ENCODE results near the gene BICC1.
"Not testable (repeated sequence)": the region's sequence is repeated elsewhere in the genome, so short reads cannot be mapped to it uniquely, and the experiment has no call there.

The BICC1 gene

GRCh38 chr10:58567652-58568051 is 55.0 kb downstream of the BICC1 start:
- no peak for DNase-seq

GRCh38 chr10:58568428-58568935 is 55.8 kb downstream of the BICC1 start:
- no peak for DNase-seq

GRCh38 chr10:58570307-58570723 is 57.6 kb downstream of the BICC1 start:
- DNase-seq = no peak

GRCh38 chr10:58570979-58571378 is 58.3 kb downstream of the BICC1 start:
- no peak for DNase-seq

GRCh38 chr10:58573144-58573543 is 60.5 kb downstream of the BICC1 start:
- no peak for DNase-seq

- no peak for DNase-seq
These were observed 61.4 kb downstream of the BICC1 start for GRCh38 chr10:58574058-58574457.

- no peak for DNase-seq
These were observed 62.8 kb downstream of the BICC1 start for GRCh38 chr10:58575491-58575890.

GRCh38 chr10:58576751-58577436 is 64.2 kb downstream of the BICC1 start:
- DNase-seq = no peak

GRCh38 chr10:58577437-58577777 is 64.7 kb downstream of the BICC1 start:
- DNase-seq = no peak

GRCh38 chr10:58578366-58578765 is 65.7 kb downstream of the BICC1 start:
- DNase-seq = no peak

- no peak for DNase-seq
These were observed 66.5 kb downstream of the BICC1 start for GRCh38 chr10:58579011-58579655.

- no peak for DNase-seq
These were observed 69.4 kb downstream of the BICC1 start for GRCh38 chr10:58582045-58582444.

GRCh38 chr10:58585435-58585834 is 72.8 kb downstream of the BICC1 start:
- DNase-seq = no peak

GRCh38 chr10:58586282-58587245 is 73.9 kb downstream of the BICC1 start:
- no peak for DNase-seq

- DNase-seq = no peak
These were observed 75.0 kb downstream of the BICC1 start for GRCh38 chr10:58587676-58588075.

GRCh38 chr10:58588673-58589265 is 76.1 kb downstream of the BICC1 start:
- no peak for DNase-seq

- DNase-seq = no peak
These were observed 77.6 kb downstream of the BICC1 start for GRCh38 chr10:58590152-58590840.

- no peak for DNase-seq
These were observed 78.3 kb downstream of the BICC1 start for GRCh38 chr10:58590924-58591323.

- no peak for DNase-seq
These were observed 80.3 kb downstream of the BICC1 start for GRCh38 chr10:58593008-58593407.

- not testable (repeated sequence) for DNase-seq
These were observed 84.5 kb downstream of the BICC1 start for GRCh38 chr10:58597211-58597610.

GRCh38 chr10:58599927-58600553 is 87.4 kb downstream of the BICC1 start:
- no peak for DNase-seq

GRCh38 chr10:58608351-58608750 is 95.7 kb downstream of the BICC1 start:
- no peak for DNase-seq
